GM18520 (cell line): Measurements from ENCODE around the gene POU6F2.

Experiments
- ATAC-seq: cut with Tn5 transposase; IDR thresholded peaks from one replicate; pipeline ENCODE4 v1.9.1; 2021; ENCODE audit not compliant: unreplicated experiment

Gene POU6F2

GRCh38 chr7:39429421-39429820 is 451.7 kb downstream of the POU6F2 start:
- no peak for ATAC-seq

GRCh38 chr7:39430441-39430840 is 452.7 kb downstream of the POU6F2 start:
- no peak for ATAC-seq

GRCh38 chr7:39430909-39431641 is 453.4 kb downstream of the POU6F2 start:
- no peak for ATAC-seq

- ATAC-seq: no peak
Measured at GRCh38 chr7:39432368-39432767, 454.7 kb downstream of the POU6F2 start.

GRCh38 chr7:39432807-39433416 is 455.2 kb downstream of the POU6F2 start:
- no peak for ATAC-seq

GRCh38 chr7:39433550-39433949 is 455.8 kb downstream of the POU6F2 start:
- no peak for ATAC-seq

GRCh38 chr7:39434012-39434411 is 456.3 kb downstream of the POU6F2 start:
- no peak for ATAC-seq

- no peak for ATAC-seq
Measured at GRCh38 chr7:39446546-39446945, 468.8 kb downstream of the POU6F2 start.

- ATAC-seq: no peak
Measured at GRCh38 chr7:39451901-39452300, 474.2 kb downstream of the POU6F2 start.

GRCh38 chr7:39453743-39454355 is 476.1 kb downstream of the POU6F2 start:
- no peak for ATAC-seq

GRCh38 chr7:39458061-39458745 is 480.5 kb downstream of the POU6F2 start:
- no peak for ATAC-seq

GRCh38 chr7:39459636-39460035 is 481.9 kb downstream of the POU6F2 start:
- ATAC-seq: no peak

- no peak for ATAC-seq
Measured at GRCh38 chr7:39460486-39460885, 482.8 kb downstream of the POU6F2 start.

- no peak for ATAC-seq
Measured at GRCh38 chr7:39461263-39461820, 483.6 kb downstream of the POU6F2 start.

GRCh38 chr7:39463252-39463651 is 485.5 kb downstream of the POU6F2 start:
- no peak for ATAC-seq

- no peak for ATAC-seq
Measured at GRCh38 chr7:39464350-39465054, 486.8 kb downstream of the POU6F2 start.

GRCh38 chr7:39465055-39465929 is 487.6 kb downstream of the POU6F2 start:
- ATAC-seq: peak; percentile 79

GRCh38 chr7:39468261-39468660 is 490.6 kb downstream of the POU6F2 start:
- ATAC-seq: no peak

GRCh38 chr7:39468808-39469374 is 491.2 kb downstream of the POU6F2 start:
- no peak for ATAC-seq
